Transverse colon (tissue), 4 donors: ENCODE data around the gene CD70. TPM values are rescaled to one million over a fixed set of nuclear protein-coding genes. Genes with fewer than 3 reads are reported as not detected.

Experiments used
- DNase-seq: peaks from one replicate; pipeline ENCODE4 v3.0.0-alpha.2; 2019
- H3K27ac ChIP-seq, 4 donors: fragments of 200-600 bp; sonication (generic); 2 replicates each; pipeline ENCODE4 v1.5.1; 2016 to 2018; ENCODE audit warnings: inconsistent platforms in 4 of 4
- H3K27me3 ChIP-seq: fragments of 200-600 bp; sonication (generic); 2 replicates; pipeline ENCODE4 v1.5.1; 2017; ENCODE audit warnings: inconsistent platforms
- H3K36me3 ChIP-seq, 4 donors: fragments of 200-600 bp; sonication (generic); 2 replicates each; pipeline ENCODE4 v1.5.1; 2017 to 2019; ENCODE audit warnings: inconsistent platforms in 4 of 4
- H3K4me1 ChIP-seq, 4 donors: fragments of 200-600 bp; sonication (generic); 2 replicates each; pipeline ENCODE4 v1.5.1; 2017 to 2020; ENCODE audit warnings: inconsistent platforms in 4 of 4
- H3K4me3 ChIP-seq, 4 donors: fragments of 200-600 bp; sonication (generic); 1 replicate in 1 of 4; 2 replicates in 3 of 4; pipeline versions ENCODE4 v1.5.1 to v1.6.1; 2017 to 2019; ENCODE audit warnings: inconsistent platforms in 4 of 4
- H3K9me3 ChIP-seq, 2 donors: fragments of 200-600 bp; sonication (generic); 2 replicates each; pipeline ENCODE4 v1.5.1; 2017 to 2019; ENCODE audit warnings: inconsistent platforms in 2 of 2
- EP300 ChIP-seq: sonication (generic); formaldehyde crosslinking; IDR thresholded peaks from one replicate; pipeline ENCODE4 v1.6.1; 2017; ENCODE audit warnings: antibody characterized with exemption, low read depth
- POLR2A ChIP-seq: fragments of 450-650 bp; IDR thresholded peaks from one replicate; pipeline ENCODE4 v1.6.1; 2016; ENCODE audit warnings: antibody characterized with exemption, mild to moderate bottlenecking, moderate library complexity
- POLR2AphosphoS5 ChIP-seq, 3 donors: sonication (generic); formaldehyde crosslinking; IDR thresholded peaks; one replicate each; pipeline ENCODE4 v1.6.1; 2016; ENCODE audit warnings: antibody characterized with exemption in 3 of 3
- WGBS, 2 donors: methylation state at CpG; one replicate each; pipeline ENCODE4 v1.1.5; 2018; ENCODE audit warnings: low coverage in 1 of 2; 5-methylcytosine and 5-hydroxymethylcytosine counted together
- in situ Hi-C, 4 donors: fragments of 200-750 bp; cut with MboI; loops; one replicate each; pipeline versions ENCODE4 v1.15.0 to v1.15.1; 2017; ENCODE audit warnings: low sequenced_read_pairs in 3 of 4, low pct_ligation_motif_present in 1 of 4, low pct_unique_long_range_greater_than_20kb in 1 of 4
- intact Hi-C: fragments of 100-400 bp; cut with DNase I; formaldehyde crosslinking; loops from one replicate; pipeline ENCODE4 v1.15.1; 2023; ENCODE audit warnings: low total_unique reads
- small RNA-seq, 4 donors: library from RNA; depleted of rRNA; stranded (forward); fragments of <200 nt; gene quantifications; one replicate each; pipeline ENCODE3, GENCODE V24; 2016
- total RNA-seq, 4 donors: library from RNA; depleted of rRNA; stranded (reverse); fragments of >200 nt; gene quantifications; one replicate each; pipeline ENCODE4 v1.1.0, GENCODE V29; 2016
- TF ChIP-seq, protein P1 (sequence below), 5 experiments: fragments of 200-600 bp in 3 of 5; fragments of 450-650 bp in 2 of 5; sonication (generic) in 3 of 5; IDR thresholded peaks; 1 replicate in 2 of 5; 2 replicates in 3 of 5; pipeline ENCODE4 v1.5.1; 2016 to 2017; ENCODE audit warnings: antibody characterized with exemption in 5 of 5, inconsistent platforms in 3 of 5, mild to moderate bottlenecking in 2 of 5, moderate library complexity in 1 of 5

Gene CD70
- total RNA-seq, 4 donors from 2014 or later = not detected

DNA sequence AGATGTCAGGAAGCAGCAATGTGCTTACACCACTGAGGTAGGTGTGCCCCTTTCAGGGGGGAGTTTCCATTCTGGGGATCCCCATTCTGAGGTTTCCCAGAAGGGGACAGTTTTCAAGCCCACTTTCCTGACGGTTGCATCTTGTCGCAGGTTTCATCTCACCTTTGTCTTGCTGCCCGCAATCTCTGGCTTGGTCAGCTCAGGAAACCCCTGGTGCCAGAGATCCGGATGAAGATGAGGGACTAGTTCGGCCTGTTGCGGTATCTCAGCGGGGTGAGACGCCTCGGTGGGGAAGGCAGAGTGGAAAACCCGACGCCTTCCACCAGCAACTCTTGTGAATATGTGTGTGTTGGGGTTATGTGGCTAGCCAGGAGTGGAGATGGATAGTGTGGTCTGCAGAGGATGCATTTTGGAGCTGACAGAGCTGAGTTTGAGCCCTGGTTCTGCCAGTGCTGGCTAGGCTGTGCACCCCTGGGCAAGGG, 47.0 kb downstream of the CD70 start:
- TF ChIP-seq POLR2AphosphoS5 (IDR thresholded peaks at IDR 0.05) (no peak), EP300 (no peak), POLR2A (no peak)
- TF ChIP-seq, protein P1, sequence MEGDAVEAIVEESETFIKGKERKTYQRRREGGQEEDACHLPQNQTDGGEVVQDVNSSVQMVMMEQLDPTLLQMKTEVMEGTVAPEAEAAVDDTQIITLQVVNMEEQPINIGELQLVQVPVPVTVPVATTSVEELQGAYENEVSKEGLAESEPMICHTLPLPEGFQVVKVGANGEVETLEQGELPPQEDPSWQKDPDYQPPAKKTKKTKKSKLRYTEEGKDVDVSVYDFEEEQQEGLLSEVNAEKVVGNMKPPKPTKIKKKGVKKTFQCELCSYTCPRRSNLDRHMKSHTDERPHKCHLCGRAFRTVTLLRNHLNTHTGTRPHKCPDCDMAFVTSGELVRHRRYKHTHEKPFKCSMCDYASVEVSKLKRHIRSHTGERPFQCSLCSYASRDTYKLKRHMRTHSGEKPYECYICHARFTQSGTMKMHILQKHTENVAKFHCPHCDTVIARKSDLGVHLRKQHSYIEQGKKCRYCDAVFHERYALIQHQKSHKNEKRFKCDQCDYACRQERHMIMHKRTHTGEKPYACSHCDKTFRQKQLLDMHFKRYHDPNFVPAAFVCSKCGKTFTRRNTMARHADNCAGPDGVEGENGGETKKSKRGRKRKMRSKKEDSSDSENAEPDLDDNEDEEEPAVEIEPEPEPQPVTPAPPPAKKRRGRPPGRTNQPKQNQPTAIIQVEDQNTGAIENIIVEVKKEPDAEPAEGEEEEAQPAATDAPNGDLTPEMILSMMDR (IDR thresholded peaks at IDR 0.05) = no peak
- H3K4me1 ChIP-seq = peaks cover 0 to 4% (median 0%) of the 10 kb centered on the region in 4 donors
- in situ Hi-C loops = no loop called here
- H3K27me3 ChIP-seq = no peaks in the 10 kb centered on the region
- DNase-seq = no peak
- 78% methylated on average over 11 of the region's 11 CpGs; no CpG with 5 or more reads in 1 of the 2 donors for WGBS, 2 donors
- H3K27ac ChIP-seq = no peak overlapping the region
- no peaks in the 10 kb centered on the region for H3K36me3 ChIP-seq
- H3K9me3 ChIP-seq = no peaks in the 10 kb centered on the region
- intact Hi-C loops = no loop called here
- no peak overlapping the region for H3K4me3 ChIP-seq

DNA sequence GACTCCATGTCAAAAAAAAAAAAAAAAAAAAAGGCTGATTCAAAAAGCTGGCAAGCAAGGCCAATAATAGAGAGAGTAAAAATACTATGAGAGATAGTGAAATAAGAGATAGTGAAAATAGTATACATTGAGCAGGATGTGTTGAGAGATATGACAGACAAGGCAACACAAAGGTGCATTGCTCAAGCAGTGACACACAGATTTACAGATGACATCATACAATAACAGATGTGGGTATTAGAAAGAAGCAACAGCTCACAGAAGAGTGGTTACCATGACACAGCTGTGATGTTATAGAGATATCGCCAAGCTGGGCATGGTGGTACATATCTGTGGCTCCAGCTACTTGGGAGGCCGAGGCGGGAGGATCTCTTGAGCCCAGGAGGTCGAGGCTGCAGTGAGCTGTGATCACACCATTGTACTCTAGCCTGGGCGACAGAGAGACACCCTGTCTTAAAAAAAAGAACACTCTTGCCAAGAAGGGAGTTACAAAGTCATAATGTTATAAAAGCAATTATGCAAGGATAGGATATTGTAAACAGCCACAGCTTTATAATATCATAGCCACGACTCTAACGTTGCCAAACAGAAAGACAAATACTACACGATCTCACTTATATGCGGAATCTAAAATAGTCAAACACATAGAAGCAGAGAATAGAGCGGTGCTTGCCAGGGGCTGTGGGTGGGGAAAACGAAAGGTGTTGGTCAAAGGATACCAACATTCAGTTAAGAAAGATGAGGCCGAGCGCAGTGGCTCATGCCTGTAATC, 49.8 kb downstream of the CD70 start:
- no peak overlapping the region for H3K4me3 ChIP-seq
- in situ Hi-C loops (no loop called here), intact Hi-C loops (no loop called here)
- H3K4me1 ChIP-seq = peaks cover 0 to 13% (median 4%) of the 10 kb centered on the region in 4 donors
- TF ChIP-seq POLR2AphosphoS5 (IDR thresholded peaks at IDR 0.05) (no peak), POLR2A (no peak), EP300 (no peak)
- TF ChIP-seq, protein P1 (IDR thresholded peaks at IDR 0.05) = no peak
- H3K27ac ChIP-seq = peak overlapping the region in 1 of 4 donors; percentile 25
- H3K36me3 ChIP-seq = no peaks in the 10 kb centered on the region
- no peaks in the 10 kb centered on the region for H3K9me3 ChIP-seq
- no peaks in the 10 kb centered on the region for H3K27me3 ChIP-seq
- DNase-seq = no peak
- WGBS, 2 donors = 42 to 53% methylated on average over 5 to 13 of the region's 13 CpGs

DNA sequence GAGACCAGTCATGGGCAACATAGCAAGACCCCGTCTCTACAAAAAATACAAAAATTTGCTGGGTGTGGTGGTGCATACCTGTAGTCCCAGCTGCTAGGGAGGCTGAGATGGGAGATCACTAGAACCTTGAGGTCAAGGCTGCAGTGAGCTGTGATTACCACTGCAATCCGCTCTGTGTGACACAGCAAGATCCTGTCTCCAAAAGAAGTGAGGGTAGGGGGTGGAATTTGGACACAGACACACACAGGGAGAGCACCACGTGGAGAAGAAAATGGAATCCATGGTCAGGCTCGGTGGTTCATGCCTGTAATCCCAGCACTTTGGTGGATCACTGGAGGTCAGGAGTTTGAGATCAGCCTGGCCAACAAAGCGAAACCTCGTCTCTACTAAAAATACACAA, 51.4 kb downstream of the CD70 start:
- no peaks in the 10 kb centered on the region for H3K36me3 ChIP-seq
- H3K27ac ChIP-seq = no peak overlapping the region
- no peaks in the 10 kb centered on the region for H3K9me3 ChIP-seq
- H3K4me1 ChIP-seq = peaks cover 0 to 13% (median 4%) of the 10 kb centered on the region in 4 donors
- peaks cover 2% of the 10 kb centered on the region for H3K27me3 ChIP-seq
- intact Hi-C loops = loop anchor here (10.0 kb wide), 1 partner anchor 335 kb away; no protein-coding TSS in a partner anchor
- TF ChIP-seq POLR2A (no peak), EP300 (no peak), POLR2AphosphoS5 (IDR thresholded peaks at IDR 0.05) (no peak)
- TF ChIP-seq, protein P1 (IDR thresholded peaks at IDR 0.05) = no peak
- no peak overlapping the region for H3K4me3 ChIP-seq
- 95 to 100% methylated on average over 2 to 6 of the region's 6 CpGs for WGBS, 2 donors
- no peak for DNase-seq
- in situ Hi-C loops = no loop called here

Small RNA genes within 50 kb of the gene (small RNA-seq; reads per million reads assigned to genes)
- gene RF00019 = 0 reads per million in 4 donors

Other genes starting within 250 kb of the CD70 start
- gene CLPP, start 229.6 kb downstream of the CD70 start, total RNA-seq = 100 to 1,000 TPM in 2 of 4 donors, 10 to 100 TPM in 2; 37.2 to 138 (median 116) TPM
- 100 to 1,000 TPM; 135 to 188 (median 158) TPM for gene ALKBH7, start 218.4 kb downstream of the CD70 start, total RNA-seq
- gene PSPN, start 215.2 kb downstream of the CD70 start, total RNA-seq = 1 to 10 TPM; 1.4 to 3.7 (median 1.8) TPM
- gene GTF2F1, start 198.0 kb downstream of the CD70 start, total RNA-seq = 100 to 1,000 TPM in 1 of 4 donors, 10 to 100 TPM in 3; 42.2 to 166 (median 56.1) TPM
- 100 to 1,000 TPM; 100 to 206 (median 112) TPM for gene KHSRP, start 166.3 kb downstream of the CD70 start, total RNA-seq
- under 1 TPM in 1 of 4 donors, not detected in 3; 0.32 TPM for gene SLC25A41, start 157.4 kb downstream of the CD70 start, total RNA-seq
- gene SLC25A23, start 131.4 kb downstream of the CD70 start, total RNA-seq = 100 to 1,000 TPM in 3 of 4 donors, 10 to 100 TPM in 1; 77.2 to 216 (median 171) TPM
- 100 to 1,000 TPM in 3 of 4 donors, 10 to 100 TPM in 1; 57.9 to 391 (median 229) TPM for gene CRB3, start 126.9 kb downstream of the CD70 start, total RNA-seq
- 1 to 10 TPM in 3 of 4 donors, under 1 TPM in 1; 0.40 to 7.5 (median 5.0) TPM for gene DENND1C, start 109.4 kb downstream of the CD70 start, total RNA-seq
- 1 to 10 TPM in 2 of 4 donors, under 1 TPM in 1, not detected in 1; 0.60 to 1.3 (median 1.1) TPM for gene TUBB4A, start 88.8 kb downstream of the CD70 start, total RNA-seq
- 1 to 10 TPM in 1 of 4 donors, under 1 TPM in 1, not detected in 2; 0.95 to 2.7 TPM for gene TNFSF9, start 60.1 kb downstream of the CD70 start, total RNA-seq
- gene TNFSF14, start 79.0 kb upstream of the CD70 start, total RNA-seq = under 1 TPM in 2 of 4 donors, not detected in 2; 0.27 to 0.48 TPM
- 100 to 1,000 TPM in 3 of 4 donors, 10 to 100 TPM in 1; 50.1 to 351 (median 194) TPM for gene C3, start 129.5 kb upstream of the CD70 start, total RNA-seq
- 100 to 1,000 TPM in 2 of 4 donors, 10 to 100 TPM in 2; 38.0 to 118 (median 90.6) TPM for gene GPR108, start 146.4 kb upstream of the CD70 start, total RNA-seq
- 100 to 1,000 TPM in 1 of 4 donors, 10 to 100 TPM in 3; 55.5 to 227 (median 78.8) TPM for gene TRIP10, start 148.5 kb upstream of the CD70 start, total RNA-seq
- gene SH2D3A, start 176.3 kb upstream of the CD70 start, total RNA-seq = 100 to 1,000 TPM in 1 of 4 donors, 10 to 100 TPM in 3; 41.4 to 127 (median 55.5) TPM
- 10 to 100 TPM in 1 of 4 donors, 1 to 10 TPM in 2, under 1 TPM in 1; 0.60 to 10.8 (median 6.0) TPM for gene VAV1, start 181.6 kb upstream of the CD70 start, total RNA-seq